ENCODE results near the gene P3H2.

P3H2 gene

GRCh38 chr3:189911001-189911400 is 209.7 kb downstream of the P3H2 start:
- Histone ChIP-seq H3K9ac (ENCODE audit: low read depth, low read length) (no peak overlapping the region), H3K36me3 (ENCODE audit: insufficient read depth, low read length) (no peaks in the 10 kb centered on the region), H3K4me1 (ENCODE audit: insufficient read depth, low read length) (peaks cover 17% of the 10 kb centered on the region; the same call in 1 of the 2 replicates), H3K9me3 (ENCODE audit: control insufficient read depth, insufficient read depth, low read length) (no peaks in the 10 kb centered on the region)

- Histone ChIP-seq H3K4me1 (ENCODE audit: insufficient read depth, low read length) (peaks cover 13% of the 10 kb centered on the region; the same call in 1 of the 2 replicates), H3K9me3 (ENCODE audit: control insufficient read depth, insufficient read depth, low read length) (no peaks in the 10 kb centered on the region), H3K9ac (ENCODE audit: low read depth, low read length) (no peak overlapping the region), H3K36me3 (ENCODE audit: insufficient read depth, low read length) (no peaks in the 10 kb centered on the region)
Measured at GRCh38 chr3:189909573-189909972, 211.1 kb downstream of the P3H2 start.

- Histone ChIP-seq H3K36me3 (ENCODE audit: insufficient read depth, low read length) (no peaks in the 10 kb centered on the region), H3K9ac (ENCODE audit: low read depth, low read length) (no peak overlapping the region), H3K9me3 (ENCODE audit: control insufficient read depth, insufficient read depth, low read length) (no peaks in the 10 kb centered on the region), H3K4me1 (ENCODE audit: insufficient read depth, low read length) (peaks cover 13% of the 10 kb centered on the region; the same call in 1 of the 2 replicates)
Measured at GRCh38 chr3:189909139-189909538, 211.6 kb downstream of the P3H2 start.

GRCh38 chr3:189908646-189909045 is 212.1 kb downstream of the P3H2 start:
- Histone ChIP-seq H3K9ac (ENCODE audit: low read depth, low read length) (no peak overlapping the region), H3K36me3 (ENCODE audit: insufficient read depth, low read length) (no peaks in the 10 kb centered on the region), H3K9me3 (ENCODE audit: control insufficient read depth, insufficient read depth, low read length) (no peaks in the 10 kb centered on the region), H3K4me1 (ENCODE audit: insufficient read depth, low read length) (peaks cover 13% of the 10 kb centered on the region; the same call in 1 of the 2 replicates)

- peaks cover 13% of the 10 kb centered on the region; the same call in 1 of the 2 replicates for H3K4me1 ChIP-seq (ENCODE audit: insufficient read depth, low read length)
- no peak overlapping the region for H3K9ac ChIP-seq (ENCODE audit: low read depth, low read length)
- no peaks in the 10 kb centered on the region for H3K9me3 ChIP-seq (ENCODE audit: control insufficient read depth, insufficient read depth, low read length)
- H3K36me3 ChIP-seq (ENCODE audit: insufficient read depth, low read length) = no peaks in the 10 kb centered on the region
Measured at GRCh38 chr3:189907803-189908202, 212.9 kb downstream of the P3H2 start.
